HG03457 (cell line): ENCODE results near the gene SND1.

Source experiments
- ATAC-seq: cut with Tn5 transposase; IDR thresholded peaks from one replicate; pipeline ENCODE4 v1.9.1; 2021; ENCODE audit warnings: moderate number of reproducible peaks; ENCODE audit not compliant: unreplicated experiment

Gene SND1

GRCh38 chr7:127682140-127682539 lies 30.1 kb downstream of the SND1 start:
- no peak for ATAC-seq

DNA sequence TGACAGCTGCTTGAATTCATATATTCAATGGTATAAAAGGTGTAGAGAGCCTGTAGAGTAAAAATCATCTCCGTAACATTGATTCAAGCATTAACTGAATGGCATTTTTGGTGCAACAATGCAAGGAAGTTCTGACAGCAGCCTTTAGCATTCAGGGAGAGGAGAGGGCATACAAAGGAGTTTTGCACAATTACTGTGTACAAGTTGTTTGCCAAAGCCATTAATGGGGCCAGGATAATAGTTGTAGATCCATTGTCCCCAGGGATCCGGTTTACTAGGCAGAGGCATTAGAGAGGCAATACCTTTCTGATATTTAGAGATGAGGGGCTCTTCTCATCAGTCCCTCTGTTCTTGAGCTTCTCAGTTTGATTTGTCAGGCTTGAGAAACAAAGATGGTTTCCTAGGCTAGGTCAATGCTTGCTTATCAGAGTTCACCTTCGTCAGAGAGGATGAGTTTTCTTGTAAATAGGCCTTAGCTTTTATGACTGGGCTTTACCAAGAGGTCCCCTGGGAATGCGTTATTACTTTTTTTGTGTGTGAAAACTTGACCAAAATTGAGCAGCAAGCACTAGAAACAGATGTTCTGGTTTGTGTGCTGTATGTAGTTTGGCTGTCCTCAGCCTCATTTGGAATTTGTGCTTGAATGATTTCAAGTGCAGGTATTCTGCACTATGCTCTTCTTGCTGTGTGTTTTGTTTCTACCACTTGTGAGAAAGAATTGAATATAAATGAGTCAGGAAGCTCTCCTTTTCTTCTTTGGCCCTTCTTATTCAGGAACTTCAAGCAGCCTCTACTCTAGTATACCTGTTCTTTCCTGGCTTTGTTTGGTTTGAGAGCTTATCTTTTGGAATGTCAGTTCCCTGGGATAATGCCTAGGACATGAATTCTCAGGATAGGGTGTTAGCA lies 32.0 kb downstream of the SND1 start:
- peak; percentile 51 for ATAC-seq

DNA sequence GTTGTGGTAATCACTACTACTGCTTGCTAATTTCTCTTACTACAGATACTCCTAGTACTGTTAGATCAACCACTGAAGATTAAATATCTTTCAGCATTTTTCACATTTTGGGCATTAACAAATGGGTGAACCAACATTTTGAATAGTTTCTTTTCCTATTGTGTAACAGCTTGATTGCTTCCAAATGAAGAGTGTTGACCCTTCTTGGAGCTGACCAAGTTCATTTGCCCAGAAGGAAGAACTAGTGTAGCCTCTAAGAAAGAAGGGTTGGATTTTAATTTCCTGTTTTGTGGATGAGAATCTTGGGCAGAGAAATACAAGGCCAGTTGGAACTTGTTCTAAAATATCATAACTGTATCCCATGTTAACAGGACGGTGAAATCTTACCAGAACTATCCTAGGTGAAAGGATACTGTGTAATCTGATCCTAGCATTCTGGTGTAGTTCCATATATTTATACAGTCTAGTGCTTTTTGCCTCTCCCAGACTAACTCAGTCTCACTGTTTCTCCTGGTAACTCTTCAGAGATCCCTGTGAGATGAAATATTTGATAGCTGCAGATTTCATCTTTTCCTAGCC lies 37.3 kb downstream of the SND1 start:
- no peak for ATAC-seq

GRCh38 chr7:127690337-127690736 lies 38.3 kb downstream of the SND1 start:
- no peak for ATAC-seq

GRCh38 chr7:127690806-127691205 lies 38.8 kb downstream of the SND1 start:
- no peak for ATAC-seq

DNA sequence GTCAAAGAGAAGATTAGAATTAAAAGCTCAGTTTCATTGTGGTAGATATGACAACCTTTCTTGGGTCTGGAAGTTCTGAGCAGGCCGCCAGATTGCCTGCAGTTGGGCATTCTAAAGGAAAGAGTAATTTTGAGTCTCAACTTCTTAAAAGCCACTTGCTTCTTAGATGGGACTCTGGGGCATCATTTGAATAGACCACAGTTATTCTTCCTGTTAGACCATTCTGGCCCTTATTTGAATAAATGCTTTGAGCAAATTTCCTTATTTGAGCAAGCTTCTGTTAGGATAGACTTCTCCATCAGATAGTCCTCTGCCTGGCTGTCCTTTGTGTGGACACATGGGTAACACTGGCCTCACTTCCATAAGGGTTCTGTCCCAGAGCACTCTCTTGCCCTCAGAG lies 40.2 kb downstream of the SND1 start:
- ATAC-seq, result no peak

- no peak for ATAC-seq
Measured at GRCh38 chr7:127699853-127700252, 47.9 kb downstream of the SND1 start.

- no peak for ATAC-seq
Measured at GRCh38 chr7:127702052-127702652, 50.2 kb downstream of the SND1 start.

- no peak for ATAC-seq
Measured at GRCh38 chr7:127702938-127703337, 50.9 kb downstream of the SND1 start.

DNA sequence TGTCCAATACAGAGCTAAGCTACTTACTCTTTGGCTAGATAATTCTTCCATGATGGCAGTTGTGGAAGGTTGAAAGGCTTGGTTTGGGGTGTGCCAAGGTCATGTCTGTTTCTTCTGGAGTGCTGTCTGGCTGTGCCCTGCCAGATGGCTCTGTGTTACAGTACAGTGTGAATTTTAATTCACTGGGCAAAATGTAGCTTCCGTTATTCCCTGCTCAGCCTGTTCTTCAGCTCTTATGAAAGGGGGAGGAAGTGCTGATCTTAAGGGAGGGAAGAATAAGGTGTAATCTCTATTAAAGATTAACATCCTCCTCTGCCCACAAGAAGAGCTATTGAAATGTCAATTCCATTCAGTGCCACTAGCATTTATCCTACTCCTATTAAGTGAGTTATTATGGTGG lies 52.2 kb downstream of the SND1 start:
- no peak for ATAC-seq

GRCh38 chr7:127705461-127705959 lies 53.5 kb downstream of the SND1 start:
- ATAC-seq, result no peak

- no peak for ATAC-seq
Measured at GRCh38 chr7:127706766-127707165, 54.8 kb downstream of the SND1 start.

GRCh38 chr7:127708201-127708600 lies 56.2 kb downstream of the SND1 start:
- no peak for ATAC-seq

- ATAC-seq, result no peak
Measured at GRCh38 chr7:127708788-127709187, 56.8 kb downstream of the SND1 start.

- ATAC-seq, result no peak
Measured at GRCh38 chr7:127710635-127711034, 58.6 kb downstream of the SND1 start.

DNA sequence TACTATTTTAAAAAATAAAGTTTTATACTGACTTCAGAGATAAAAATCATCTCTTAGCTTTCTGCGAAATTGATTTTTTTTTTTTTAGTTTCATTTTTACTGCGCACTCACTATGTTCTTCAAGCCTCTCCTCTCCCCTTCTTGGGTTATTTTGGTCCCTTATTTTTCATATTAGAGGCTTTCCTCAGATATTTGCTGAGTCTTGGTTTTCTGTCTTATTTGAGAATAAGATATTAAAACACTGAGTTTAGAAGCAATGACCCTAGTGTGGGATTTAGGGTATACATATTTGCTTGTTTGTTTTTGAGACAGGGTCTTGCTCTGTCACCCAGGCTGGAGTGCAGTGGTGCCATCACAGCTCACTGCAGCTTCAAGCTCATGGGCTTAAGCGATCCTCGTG lies 59.9 kb downstream of the SND1 start:
- no peak for ATAC-seq

- ATAC-seq, result no peak
Measured at GRCh38 chr7:127713006-127713405, 61.0 kb downstream of the SND1 start.

GRCh38 chr7:127713758-127714157 lies 61.8 kb downstream of the SND1 start:
- no peak for ATAC-seq

GRCh38 chr7:127715272-127715671 lies 63.3 kb downstream of the SND1 start:
- no peak for ATAC-seq

- no peak for ATAC-seq
Measured at GRCh38 chr7:127715901-127716300, 63.9 kb downstream of the SND1 start.

- ATAC-seq, result no peak
Measured at GRCh38 chr7:127717502-127718339, 65.7 kb downstream of the SND1 start.
